ENCODE results near the gene NGF.

The NGF gene

GRCh38 chr1:115277276-115277675 lies 60.8 kb downstream of the NGF start:
- DNase-seq: no peak

GRCh38 chr1:115275216-115275615 lies 62.8 kb downstream of the NGF start:
- DNase-seq: peak; percentile 18

- DNase-seq: no peak
Observed at GRCh38 chr1:115274467-115274866, 63.6 kb downstream of the NGF start.

- no peak for DNase-seq
Observed at GRCh38 chr1:115266729-115267421, 71.2 kb downstream of the NGF start.

- DNase-seq: no peak
Observed at GRCh38 chr1:115265099-115265498, 73.0 kb downstream of the NGF start.

- DNase-seq: no peak
Observed at GRCh38 chr1:115262886-115263285, 75.2 kb downstream of the NGF start.

GRCh38 chr1:115261496-115261895 lies 76.6 kb downstream of the NGF start:
- no peak for DNase-seq

- no peak for DNase-seq
Observed at GRCh38 chr1:115258302-115258866, 79.7 kb downstream of the NGF start.

GRCh38 chr1:115257591-115257990 lies 80.5 kb downstream of the NGF start:
- DNase-seq: no peak

- no peak for DNase-seq
Observed at GRCh38 chr1:115255154-115255553, 82.9 kb downstream of the NGF start.

GRCh38 chr1:115252585-115252984 lies 85.5 kb downstream of the NGF start:
- DNase-seq: no peak

- DNase-seq: no peak
Observed at GRCh38 chr1:115251856-115252255, 86.2 kb downstream of the NGF start.

- no peak for DNase-seq
Observed at GRCh38 chr1:115251340-115251748, 86.7 kb downstream of the NGF start.

GRCh38 chr1:115246526-115246925 lies 91.5 kb downstream of the NGF start:
- no peak for DNase-seq

- no peak for DNase-seq
Observed at GRCh38 chr1:115245227-115245626, 92.8 kb downstream of the NGF start.

GRCh38 chr1:115242543-115242942 lies 95.5 kb downstream of the NGF start:
- DNase-seq: peak; percentile 43

GRCh38 chr1:115241309-115241708 lies 96.7 kb downstream of the NGF start:
- no peak for DNase-seq

- DNase-seq: no peak
Observed at GRCh38 chr1:115240297-115240696, 97.8 kb downstream of the NGF start.

GRCh38 chr1:115239426-115239825 lies 98.6 kb downstream of the NGF start:
- DNase-seq: no peak

- DNase-seq: no peak
Observed at GRCh38 chr1:115239148-115239422, 99.0 kb downstream of the NGF start.

GRCh38 chr1:115238336-115239147 lies 99.5 kb downstream of the NGF start:
- DNase-seq: peak; percentile 78

- no peak for DNase-seq
Observed at GRCh38 chr1:115237507-115237906, 100.5 kb downstream of the NGF start.

GRCh38 chr1:115237023-115237422 lies 101.0 kb downstream of the NGF start:
- no peak for DNase-seq

Measured in NCI-H1092 treated with DMSO at 0.1 percent for 48 hours (cell line).